Measurements from ENCODE around the gene TBX3.

DNA sequence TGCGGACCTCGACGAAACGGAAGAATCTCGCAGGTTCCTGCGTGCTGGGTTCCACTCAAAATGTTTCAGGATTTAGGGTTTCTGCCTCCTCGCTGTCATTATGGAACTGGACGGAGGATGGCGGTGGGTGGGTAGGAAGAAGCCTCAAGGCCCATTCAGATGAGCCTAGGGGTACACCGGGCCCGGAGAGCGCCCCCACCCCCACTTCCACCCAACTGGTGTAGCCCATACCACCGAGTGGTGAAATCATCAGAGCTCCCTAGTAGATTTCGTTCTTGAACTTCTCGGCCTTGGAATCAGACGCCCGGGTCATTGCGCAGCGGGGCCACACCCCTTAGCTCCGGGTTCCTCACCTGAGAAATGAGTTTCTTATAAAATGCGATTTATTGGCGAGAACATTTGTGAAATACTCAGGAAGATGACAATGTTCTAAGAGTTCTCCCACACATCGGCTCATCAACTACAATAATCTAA, 13.3 kb upstream of the TBX3 start:
- no peak for TF ChIP-seq TAF1 (conservative IDR thresholded peaks at IDR 0.05)
- TF ChIP-seq, protein P1, sequence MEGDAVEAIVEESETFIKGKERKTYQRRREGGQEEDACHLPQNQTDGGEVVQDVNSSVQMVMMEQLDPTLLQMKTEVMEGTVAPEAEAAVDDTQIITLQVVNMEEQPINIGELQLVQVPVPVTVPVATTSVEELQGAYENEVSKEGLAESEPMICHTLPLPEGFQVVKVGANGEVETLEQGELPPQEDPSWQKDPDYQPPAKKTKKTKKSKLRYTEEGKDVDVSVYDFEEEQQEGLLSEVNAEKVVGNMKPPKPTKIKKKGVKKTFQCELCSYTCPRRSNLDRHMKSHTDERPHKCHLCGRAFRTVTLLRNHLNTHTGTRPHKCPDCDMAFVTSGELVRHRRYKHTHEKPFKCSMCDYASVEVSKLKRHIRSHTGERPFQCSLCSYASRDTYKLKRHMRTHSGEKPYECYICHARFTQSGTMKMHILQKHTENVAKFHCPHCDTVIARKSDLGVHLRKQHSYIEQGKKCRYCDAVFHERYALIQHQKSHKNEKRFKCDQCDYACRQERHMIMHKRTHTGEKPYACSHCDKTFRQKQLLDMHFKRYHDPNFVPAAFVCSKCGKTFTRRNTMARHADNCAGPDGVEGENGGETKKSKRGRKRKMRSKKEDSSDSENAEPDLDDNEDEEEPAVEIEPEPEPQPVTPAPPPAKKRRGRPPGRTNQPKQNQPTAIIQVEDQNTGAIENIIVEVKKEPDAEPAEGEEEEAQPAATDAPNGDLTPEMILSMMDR (IDR thresholded peaks at IDR 0.05; ENCODE audit: low read depth, low read length, missing input control) = no peak
- TF ChIP-seq, protein P2, sequence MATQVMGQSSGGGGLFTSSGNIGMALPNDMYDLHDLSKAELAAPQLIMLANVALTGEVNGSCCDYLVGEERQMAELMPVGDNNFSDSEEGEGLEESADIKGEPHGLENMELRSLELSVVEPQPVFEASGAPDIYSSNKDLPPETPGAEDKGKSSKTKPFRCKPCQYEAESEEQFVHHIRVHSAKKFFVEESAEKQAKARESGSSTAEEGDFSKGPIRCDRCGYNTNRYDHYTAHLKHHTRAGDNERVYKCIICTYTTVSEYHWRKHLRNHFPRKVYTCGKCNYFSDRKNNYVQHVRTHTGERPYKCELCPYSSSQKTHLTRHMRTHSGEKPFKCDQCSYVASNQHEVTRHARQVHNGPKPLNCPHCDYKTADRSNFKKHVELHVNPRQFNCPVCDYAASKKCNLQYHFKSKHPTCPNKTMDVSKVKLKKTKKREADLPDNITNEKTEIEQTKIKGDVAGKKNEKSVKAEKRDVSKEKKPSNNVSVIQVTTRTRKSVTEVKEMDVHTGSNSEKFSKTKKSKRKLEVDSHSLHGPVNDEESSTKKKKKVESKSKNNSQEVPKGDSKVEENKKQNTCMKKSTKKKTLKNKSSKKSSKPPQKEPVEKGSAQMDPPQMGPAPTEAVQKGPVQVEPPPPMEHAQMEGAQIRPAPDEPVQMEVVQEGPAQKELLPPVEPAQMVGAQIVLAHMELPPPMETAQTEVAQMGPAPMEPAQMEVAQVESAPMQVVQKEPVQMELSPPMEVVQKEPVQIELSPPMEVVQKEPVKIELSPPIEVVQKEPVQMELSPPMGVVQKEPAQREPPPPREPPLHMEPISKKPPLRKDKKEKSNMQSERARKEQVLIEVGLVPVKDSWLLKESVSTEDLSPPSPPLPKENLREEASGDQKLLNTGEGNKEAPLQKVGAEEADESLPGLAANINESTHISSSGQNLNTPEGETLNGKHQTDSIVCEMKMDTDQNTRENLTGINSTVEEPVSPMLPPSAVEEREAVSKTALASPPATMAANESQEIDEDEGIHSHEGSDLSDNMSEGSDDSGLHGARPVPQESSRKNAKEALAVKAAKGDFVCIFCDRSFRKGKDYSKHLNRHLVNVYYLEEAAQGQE (IDR thresholded peaks at IDR 0.05) = no peak
- TF ChIP-seq SP1 (IDR thresholded peaks at IDR 0.05) = no peak
- TF ChIP-seq YY1 (IDR thresholded peaks at IDR 0.05) = no peak

Measured in liver (tissue), 3 donors.